ENCODE measurements around the gene LEMD3. TPM values are rescaled to one million over a fixed set of nuclear protein-coding genes. Genes with fewer than 3 reads are reported as not detected.

Gene LEMD3
- total RNA-seq, 2 experiments from 2014 or later = 16.5 to 17.5 TPM

DNA sequence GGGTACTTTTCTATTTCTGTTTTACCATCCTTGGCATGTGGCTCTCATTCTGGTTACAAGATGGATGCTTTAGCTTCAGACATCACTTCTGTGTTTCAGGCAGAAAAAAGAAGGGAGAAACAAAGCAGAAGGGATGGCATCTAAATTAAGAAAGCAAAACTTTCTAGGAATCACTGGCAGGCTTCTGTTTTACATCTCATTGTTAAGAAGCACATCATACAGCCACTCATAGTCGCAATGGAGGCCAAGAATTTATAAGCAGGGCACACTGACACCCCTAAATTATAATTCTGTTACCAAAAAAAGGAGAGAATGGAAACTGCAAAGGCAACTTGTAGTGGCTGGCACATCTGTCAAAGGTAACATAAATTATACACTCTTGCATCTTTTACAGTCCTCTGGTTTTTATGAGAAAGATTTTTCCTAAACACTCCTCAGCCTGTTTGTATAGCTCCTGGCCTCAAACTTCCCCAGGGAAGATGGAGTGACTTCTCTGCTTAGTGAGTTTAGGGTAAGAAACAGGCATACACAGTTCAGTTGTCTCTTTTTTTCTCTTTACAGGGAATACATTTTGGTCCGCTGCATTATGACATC is 22.0 kb upstream of the LEMD3 start:
- no peaks in the 10 kb centered on the region for H3K4me1 Mint-ChIP-seq (ENCODE audit: low read depth)
- CTCF ChIA-PET = interaction anchor here (0.8 kb wide), 1 partner anchor 85 kb away, joined by 3 read pairs; no protein-coding TSS in a partner anchor
- intact Hi-C loops (cut with micrococcal nuclease) = no loop called here
- no peak overlapping the region for H3K27ac Mint-ChIP-seq
- H3K9me3 Mint-ChIP-seq = no peaks in the 10 kb centered on the region
- peaks cover 25% of the 10 kb centered on the region for H3K27me3 Mint-ChIP-seq (ENCODE audit: low read depth)
- no peaks in the 10 kb centered on the region for H3K36me3 Mint-ChIP-seq (ENCODE audit: low read depth)
- H3K4me3 Mint-ChIP-seq = no peak overlapping the region
- DNase-seq = no peak

DNA sequence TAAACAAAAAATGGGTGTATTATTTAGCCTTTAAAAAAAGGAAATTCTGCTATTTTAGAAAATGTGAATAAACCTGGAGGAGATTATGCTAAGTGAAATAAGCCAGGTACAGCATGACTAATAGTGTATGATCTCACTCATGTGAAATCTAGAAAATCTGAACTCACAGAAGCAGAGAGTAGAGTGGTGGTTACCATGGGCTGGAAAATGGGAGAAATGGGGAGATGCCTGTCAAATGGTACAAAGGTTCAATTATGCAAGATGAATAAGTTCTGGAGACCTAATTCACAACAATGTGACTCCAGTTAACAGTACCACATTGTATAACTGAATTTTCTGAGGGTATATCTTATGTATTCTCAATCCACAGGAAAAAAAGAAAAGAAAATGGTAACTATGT is 17.4 kb upstream of the LEMD3 start:
- CTCF ChIA-PET = no interaction called here
- no peak overlapping the region for H3K27ac Mint-ChIP-seq
- peaks cover 8% of the 10 kb centered on the region for H3K27me3 Mint-ChIP-seq (ENCODE audit: low read depth)
- no peak overlapping the region for H3K4me3 Mint-ChIP-seq
- H3K9me3 Mint-ChIP-seq = no peaks in the 10 kb centered on the region
- peaks cover 16% of the 10 kb centered on the region for H3K4me1 Mint-ChIP-seq (ENCODE audit: low read depth)
- DNase-seq = no peak
- no peaks in the 10 kb centered on the region for H3K36me3 Mint-ChIP-seq (ENCODE audit: low read depth)
- intact Hi-C loops (cut with micrococcal nuclease) = no loop called here

DNA sequence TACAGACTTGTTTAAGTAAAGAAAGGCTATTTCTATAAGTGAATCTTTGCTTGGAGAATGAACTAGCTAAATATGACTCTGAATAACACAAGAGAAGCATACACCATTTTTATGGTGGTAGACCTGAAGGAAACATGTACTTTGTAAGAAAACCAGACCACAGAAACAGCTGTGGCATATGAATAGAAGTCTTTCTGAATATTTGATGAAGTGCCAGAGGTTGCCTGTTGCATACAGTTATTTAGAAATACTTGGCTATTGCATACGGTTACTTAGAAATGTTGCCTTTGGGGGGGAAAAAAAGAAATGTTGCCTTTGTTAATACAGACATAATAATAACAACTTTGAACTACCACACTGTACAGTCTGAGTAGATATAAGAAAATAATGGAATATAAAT is 16.8 kb upstream of the LEMD3 start:
- no peak overlapping the region for H3K4me3 Mint-ChIP-seq
- no peak for DNase-seq
- H3K27me3 Mint-ChIP-seq (ENCODE audit: low read depth) = peaks cover 8% of the 10 kb centered on the region
- H3K4me1 Mint-ChIP-seq (ENCODE audit: low read depth) = peaks cover 16% of the 10 kb centered on the region
- H3K27ac Mint-ChIP-seq = no peak overlapping the region
- intact Hi-C loops (cut with micrococcal nuclease) = no loop called here
- CTCF ChIA-PET = no interaction called here
- H3K9me3 Mint-ChIP-seq = no peaks in the 10 kb centered on the region
- no peaks in the 10 kb centered on the region for H3K36me3 Mint-ChIP-seq (ENCODE audit: low read depth)

- peak; percentile 24 for DNase-seq
- Mint-ChIP-seq H3K4me3 (no peak overlapping the region), H3K9me3 (no peaks in the 10 kb centered on the region), H3K27ac (no peak overlapping the region), H3K36me3 (ENCODE audit: low read depth) (no peaks in the 10 kb centered on the region), H3K4me1 (ENCODE audit: low read depth) (peaks cover 16% of the 10 kb centered on the region), H3K27me3 (ENCODE audit: low read depth) (peaks cover 11% of the 10 kb centered on the region)
- intact Hi-C loops (cut with micrococcal nuclease) = loop anchor here (1.0 to 5.0 kb wide), 5 partner anchors 14 to 602 kb away; partner anchors contain the start of gene LEMD3
- CTCF ChIA-PET = interaction anchor here (1.0 to 3.5 kb wide), 3 partner anchors 13 to 32 kb away, joined by 3 to 13 read pairs (median 4); partner anchors contain the start of gene LEMD3
Measured at GRCh38 chr12:65155784-65156183, 13.6 kb upstream of the LEMD3 start.

- CTCF ChIA-PET = interaction anchor here (1.2 to 3.5 kb wide), 2 partner anchors 12 to 32 kb away, joined by 4 to 13 read pairs; partner anchors contain the start of gene LEMD3
- Mint-ChIP-seq H3K9me3 (no peaks in the 10 kb centered on the region), H3K4me3 (peak overlapping the region; percentile 19), H3K36me3 (ENCODE audit: low read depth) (no peaks in the 10 kb centered on the region), H3K4me1 (ENCODE audit: low read depth) (peaks cover 16% of the 10 kb centered on the region), H3K27me3 (ENCODE audit: low read depth) (peaks cover 12% of the 10 kb centered on the region), H3K27ac (peak overlapping the region; percentile 37)
- intact Hi-C loops (cut with micrococcal nuclease) = loop anchor here (1.0 to 5.0 kb wide), 5 partner anchors 13 to 601 kb away; partner anchors contain the start of gene LEMD3
- DNase-seq = peak; percentile 35
Measured at GRCh38 chr12:65156366-65156841, 13.0 kb upstream of the LEMD3 start.

DNA sequence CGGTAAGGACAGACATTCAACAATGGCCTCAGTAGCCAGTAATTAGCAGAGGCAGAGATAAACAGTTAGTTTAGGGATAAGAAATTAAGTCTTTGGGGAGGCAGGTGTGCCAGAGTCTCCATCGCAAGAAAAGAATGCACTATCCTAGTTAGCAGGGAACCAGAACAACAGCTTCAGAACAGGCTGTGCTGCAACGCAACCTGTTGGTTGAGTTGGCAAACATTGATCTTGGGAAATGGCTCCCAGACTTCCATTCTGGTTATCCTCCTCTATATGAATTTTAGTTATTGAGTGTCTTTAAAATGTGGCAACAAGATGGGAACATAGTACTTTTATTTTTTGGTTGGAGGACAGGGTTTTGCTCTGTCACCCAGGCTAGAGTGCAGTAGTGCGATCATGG is 12.3 kb upstream of the LEMD3 start:
- Mint-ChIP-seq H3K36me3 (ENCODE audit: low read depth) (no peaks in the 10 kb centered on the region), H3K27ac (peak overlapping the region; percentile 37), H3K4me1 (ENCODE audit: low read depth) (peaks cover 16% of the 10 kb centered on the region), H3K4me3 (no peak overlapping the region), H3K9me3 (no peaks in the 10 kb centered on the region), H3K27me3 (ENCODE audit: low read depth) (peaks cover 12% of the 10 kb centered on the region)
- CTCF ChIA-PET = interaction anchor here (1.2 to 3.5 kb wide), 3 partner anchors 12 to 75 kb away, joined by 3 to 13 read pairs (median 4); partner anchors contain the start of gene LEMD3
- no peak for DNase-seq
- intact Hi-C loops (cut with micrococcal nuclease) = loop anchor here (2.0 to 5.0 kb wide), 3 partner anchors 70 to 600 kb away; no protein-coding TSS in a partner anchor

DNA sequence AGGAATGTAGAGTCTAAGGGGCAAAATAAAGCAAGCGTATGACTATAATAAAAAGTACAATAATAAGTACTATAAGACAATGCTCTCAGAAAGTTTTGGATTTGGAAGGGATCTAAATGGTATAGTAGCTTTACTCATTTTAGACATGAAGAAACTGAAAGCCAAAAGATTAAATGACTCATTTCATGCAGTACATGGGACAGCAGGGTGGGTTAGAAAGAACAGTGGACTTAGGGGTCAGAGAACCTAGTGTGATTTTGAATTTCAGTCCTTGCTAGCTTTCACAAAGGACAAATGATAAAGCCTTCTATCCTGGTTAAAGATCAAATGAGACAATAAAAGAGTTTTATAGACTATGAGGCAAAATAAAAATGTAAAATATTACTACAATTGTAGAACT is 6.8 kb upstream of the LEMD3 start:
- no peaks in the 10 kb centered on the region for H3K9me3 Mint-ChIP-seq
- H3K36me3 Mint-ChIP-seq (ENCODE audit: low read depth) = no peaks in the 10 kb centered on the region
- H3K4me3 Mint-ChIP-seq = no peak overlapping the region
- intact Hi-C loops (cut with micrococcal nuclease) = no loop called here
- CTCF ChIA-PET = no interaction called here
- peaks cover 16% of the 10 kb centered on the region for H3K27me3 Mint-ChIP-seq (ENCODE audit: low read depth)
- peaks cover 4% of the 10 kb centered on the region for H3K4me1 Mint-ChIP-seq (ENCODE audit: low read depth)
- DNase-seq = no peak
- H3K27ac Mint-ChIP-seq = no peak overlapping the region

GRCh38 chr12:65164244-65164643 is 5.1 kb upstream of the LEMD3 start:
- H3K27ac Mint-ChIP-seq = no peak overlapping the region
- no peaks in the 10 kb centered on the region for H3K9me3 Mint-ChIP-seq
- H3K4me1 Mint-ChIP-seq (ENCODE audit: low read depth) = peaks cover 6% of the 10 kb centered on the region
- DNase-seq = no peak
- no peaks in the 10 kb centered on the region for H3K36me3 Mint-ChIP-seq (ENCODE audit: low read depth)
- H3K4me3 Mint-ChIP-seq = no peak overlapping the region
- CTCF ChIA-PET = no interaction called here
- intact Hi-C loops (cut with micrococcal nuclease) = no loop called here
- peaks cover 16% of the 10 kb centered on the region for H3K27me3 Mint-ChIP-seq (ENCODE audit: low read depth)

DNA sequence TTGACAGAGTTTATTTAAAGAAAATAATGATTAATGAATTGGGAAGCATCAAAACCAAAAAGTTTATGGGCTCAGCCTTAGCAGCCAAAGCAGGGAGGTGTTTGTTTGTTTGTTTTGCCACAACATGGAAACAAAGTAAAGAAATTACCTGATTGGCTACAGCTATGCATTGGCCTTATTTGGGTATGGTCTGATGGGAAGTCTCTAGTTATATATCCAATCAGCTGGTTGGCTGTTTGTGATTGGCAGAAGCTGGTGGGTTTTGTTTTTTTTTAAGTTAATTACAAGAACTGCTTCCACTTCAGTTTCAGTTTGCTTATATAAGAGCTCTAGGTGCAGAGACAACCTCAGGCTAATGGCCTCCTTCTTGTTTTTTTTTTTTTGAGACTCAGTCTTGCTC is 4.6 kb upstream of the LEMD3 start:
- Mint-ChIP-seq H3K36me3 (ENCODE audit: low read depth) (no peaks in the 10 kb centered on the region), H3K27me3 (ENCODE audit: low read depth) (peaks cover 14% of the 10 kb centered on the region)
- intact Hi-C loops (cut with micrococcal nuclease) = loop anchor here (5.0 kb wide), 1 partner anchor 942 kb away; the partner anchor contains the start of gene KICS2

GRCh38 chr12:65168681-65169319 is 583 bp upstream of the LEMD3 start:
- H3K27ac Mint-ChIP-seq = peak overlapping the region; percentile 91
- H3K4me1 Mint-ChIP-seq (ENCODE audit: low read depth) = peaks cover 20% of the 10 kb centered on the region
- DNase-seq = no peak

More for the DNA sequence above, 4.6 kb upstream of the LEMD3 start:
- Mint-ChIP-seq H3K4me3 (no peak overlapping the region), H3K4me1 (ENCODE audit: low read depth) (peaks cover 6% of the 10 kb centered on the region), H3K9me3 (no peaks in the 10 kb centered on the region), H3K27ac (no peak overlapping the region)
- CTCF ChIA-PET = no interaction called here
- DNase-seq = no peak

GRCh38 chr12:65170209-65170881 is 962 bp downstream of the LEMD3 start:
- peak; percentile 75 for DNase-seq
- intact Hi-C loops (cut with micrococcal nuclease) = loop anchor here (1.0 to 5.0 kb wide), 6 partner anchors 12 to 713 kb away; no protein-coding TSS in a partner anchor
- Mint-ChIP-seq H3K27me3 (ENCODE audit: low read depth) (no peaks in the 10 kb centered on the region), H3K4me1 (ENCODE audit: low read depth) (peaks cover 19% of the 10 kb centered on the region), H3K4me3 (peak overlapping the region; percentile 85), H3K36me3 (ENCODE audit: low read depth) (peaks cover 9% of the 10 kb centered on the region), H3K9me3 (no peaks in the 10 kb centered on the region), H3K27ac (peak overlapping the region; percentile 83)
- CTCF ChIA-PET = interaction anchor here (0.9 to 2.4 kb wide), 4 partner anchors 12 to 62 kb away, joined by 3 to 13 read pairs (median 6); no protein-coding TSS in a partner anchor

More at GRCh38 chr12:65168681-65169319, 583 bp upstream of the LEMD3 start:
- Mint-ChIP-seq H3K27me3 (ENCODE audit: low read depth) (no peaks in the 10 kb centered on the region), H3K9me3 (no peaks in the 10 kb centered on the region), H3K4me3 (peak overlapping the region; percentile 85), H3K36me3 (ENCODE audit: low read depth) (peaks cover 9% of the 10 kb centered on the region)
- intact Hi-C loops (cut with micrococcal nuclease) = loop anchor here (1.0 to 5.0 kb wide), 8 partner anchors 12 to 1134 kb away; partner anchors contain the start of genes GNS, HELB, KICS2 and LLPH
- CTCF ChIA-PET = interaction anchor here (0.9 to 2.4 kb wide), 7 partner anchors 12 to 90 kb away, joined by 3 to 13 read pairs (median 5); no protein-coding TSS in a partner anchor

- CTCF ChIA-PET = interaction anchor here (1.2 kb wide), 1 partner anchor 62 kb away, joined by 5 read pairs; no protein-coding TSS in a partner anchor
Measured at GRCh38 chr12:65171073-65171472, 1.7 kb downstream of the LEMD3 start.

More at GRCh38 chr12:65171073-65171472, 1.7 kb downstream of the LEMD3 start:
- Mint-ChIP-seq H3K27me3 (ENCODE audit: low read depth) (no peaks in the 10 kb centered on the region), H3K9me3 (no peaks in the 10 kb centered on the region), H3K27ac (no peak overlapping the region), H3K36me3 (ENCODE audit: low read depth) (peaks cover 9% of the 10 kb centered on the region), H3K4me3 (peak overlapping the region; percentile 85), H3K4me1 (ENCODE audit: low read depth) (peaks cover 19% of the 10 kb centered on the region)
- peak; percentile 31 for DNase-seq
- intact Hi-C loops (cut with micrococcal nuclease) = loop anchor here (2.0 to 5.0 kb wide), 3 partner anchors 34 to 714 kb away; no protein-coding TSS in a partner anchor
